NCI-H82 treated with DMSO at 0.1 percent for 48 hours (cell line): Measurements from ENCODE around the gene FAM219B.

Experiments used
- DNase-seq: peaks from one replicate; lab custom pipeline; 2025; ENCODE audit not compliant: unreplicated experiment; lab: John Stamatoyannopoulos, UW

The FAM219B gene

DNA sequence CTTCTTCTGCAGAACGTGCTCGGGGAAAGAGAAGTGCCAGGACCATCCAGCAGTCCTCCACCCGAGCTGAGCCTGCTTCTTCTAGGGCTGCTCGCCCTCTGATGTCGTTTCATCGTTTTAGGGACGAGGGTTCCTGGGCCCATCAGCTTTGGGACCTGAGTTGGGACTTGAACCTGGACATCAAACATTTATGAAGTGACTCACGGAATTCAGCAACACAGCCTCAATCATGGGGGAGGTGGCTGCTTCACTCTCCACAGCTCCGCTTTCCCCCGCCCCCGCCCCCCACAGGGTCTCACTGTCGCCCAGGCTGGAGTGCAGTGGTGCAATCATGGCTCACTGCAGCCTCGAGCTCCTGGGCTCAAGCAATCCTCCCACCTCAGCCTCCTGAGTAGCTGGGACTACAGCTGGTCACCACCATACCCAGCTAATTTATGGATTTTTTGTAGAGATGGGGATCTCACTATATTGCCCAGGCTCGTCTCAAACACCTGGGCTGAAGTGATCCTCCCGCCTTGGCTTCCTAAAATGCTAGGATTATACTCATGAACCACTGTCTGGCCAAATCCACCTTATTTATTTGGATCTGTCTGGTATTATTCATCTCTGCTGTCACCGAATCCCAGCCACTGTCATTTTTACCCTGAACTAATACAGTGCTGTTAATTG is 32.8 kb downstream of the FAM219B start:
- no peak for DNase-seq

DNA sequence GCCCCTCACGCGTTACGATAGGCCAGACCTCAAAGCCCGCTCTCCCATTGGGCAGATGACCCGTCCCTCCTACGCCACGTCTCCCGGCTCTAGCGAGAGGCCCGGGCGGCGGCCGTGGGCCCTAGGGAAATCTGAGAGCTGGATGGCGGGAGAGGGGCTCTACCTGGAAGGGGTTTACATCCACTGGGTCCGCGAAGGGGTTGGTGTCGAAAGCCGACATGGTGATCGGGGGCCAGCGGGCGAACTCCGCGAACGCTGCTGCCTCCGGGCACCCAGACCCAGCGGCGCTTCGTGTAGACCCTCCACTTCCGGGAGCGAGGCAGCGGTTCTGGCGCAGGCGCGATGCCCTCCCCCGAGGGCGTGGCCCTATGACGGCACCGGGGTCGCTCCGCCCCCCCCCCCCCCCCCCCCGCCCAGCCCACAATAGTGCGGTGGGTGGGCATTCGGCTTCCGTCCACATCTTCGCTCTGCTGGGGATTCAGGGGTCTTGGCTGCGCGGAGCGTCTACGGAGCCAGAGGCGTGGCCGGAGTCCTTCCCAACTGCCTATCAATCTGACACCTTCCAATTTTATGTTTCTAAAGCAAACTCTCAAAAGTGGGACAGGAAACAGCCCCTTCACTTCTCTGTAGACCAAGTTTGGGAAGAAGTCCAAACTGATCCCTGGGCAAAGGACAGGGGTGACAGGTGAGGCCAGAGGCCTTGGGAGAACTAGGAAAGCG is 33.5 kb downstream of the FAM219B start, which contains the start of gene SCAMP2:
Gene SCAMP2, minus strand, starts transcription at position 330 of the 720 bp plus-strand sequence. Its CDS starts 110 bp downstream, at position 220.
- peak; percentile 83 for DNase-seq

DNA sequence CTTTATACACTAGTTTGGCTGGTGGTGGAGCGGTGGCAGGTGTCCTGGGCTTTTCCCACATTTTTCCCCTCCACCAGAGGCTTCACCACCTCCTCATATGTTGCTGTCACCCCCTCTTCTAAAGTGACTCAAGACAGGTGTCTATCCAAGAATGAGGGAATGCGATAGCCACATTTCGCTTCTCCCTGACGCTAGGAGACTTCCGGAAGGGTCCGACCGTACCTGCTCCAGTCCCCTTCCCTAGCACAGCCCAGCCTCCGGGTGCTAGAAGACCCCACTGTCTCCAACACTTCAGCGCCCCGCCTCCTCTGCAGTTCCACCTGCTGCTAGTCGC is 34.0 kb downstream of the FAM219B start:
- DNase-seq = no peak

DNA sequence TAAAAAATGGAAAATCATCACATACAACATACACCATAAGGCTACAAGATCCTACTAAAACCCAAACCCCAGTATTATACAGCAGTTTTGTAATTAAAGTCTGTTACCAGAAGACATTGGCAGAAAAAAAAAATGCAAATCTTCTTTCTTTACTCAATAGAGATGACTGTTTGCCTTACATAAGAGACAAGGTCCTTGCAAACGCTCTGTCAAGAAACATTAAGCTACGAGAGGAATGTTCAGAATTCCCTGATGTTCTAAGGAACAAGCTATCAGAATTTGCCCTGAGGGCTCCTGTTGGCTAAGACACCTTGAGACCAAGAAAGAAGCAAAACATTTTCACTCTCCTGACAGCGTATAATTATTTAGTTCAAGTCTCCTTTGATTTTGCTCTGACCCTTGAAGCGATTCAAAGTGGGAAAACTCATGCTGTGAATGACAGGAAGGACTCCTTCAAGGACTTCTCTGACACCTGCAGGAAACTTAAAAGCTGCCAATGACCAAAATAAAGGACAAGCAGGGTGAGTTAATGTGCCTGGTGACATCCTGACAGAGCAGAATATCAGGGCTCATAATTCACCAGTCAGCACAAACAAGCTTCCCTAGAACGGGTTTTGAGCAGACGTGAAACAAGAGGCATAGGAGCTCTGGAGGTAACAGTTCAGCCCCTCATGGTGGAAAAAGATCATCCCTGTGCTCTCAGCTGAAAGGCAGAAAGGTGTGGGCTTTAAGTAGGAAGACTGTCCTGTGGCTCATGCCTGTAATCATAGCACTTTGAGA is 36.0 kb downstream of the FAM219B start:
- DNase-seq = no peak

DNA sequence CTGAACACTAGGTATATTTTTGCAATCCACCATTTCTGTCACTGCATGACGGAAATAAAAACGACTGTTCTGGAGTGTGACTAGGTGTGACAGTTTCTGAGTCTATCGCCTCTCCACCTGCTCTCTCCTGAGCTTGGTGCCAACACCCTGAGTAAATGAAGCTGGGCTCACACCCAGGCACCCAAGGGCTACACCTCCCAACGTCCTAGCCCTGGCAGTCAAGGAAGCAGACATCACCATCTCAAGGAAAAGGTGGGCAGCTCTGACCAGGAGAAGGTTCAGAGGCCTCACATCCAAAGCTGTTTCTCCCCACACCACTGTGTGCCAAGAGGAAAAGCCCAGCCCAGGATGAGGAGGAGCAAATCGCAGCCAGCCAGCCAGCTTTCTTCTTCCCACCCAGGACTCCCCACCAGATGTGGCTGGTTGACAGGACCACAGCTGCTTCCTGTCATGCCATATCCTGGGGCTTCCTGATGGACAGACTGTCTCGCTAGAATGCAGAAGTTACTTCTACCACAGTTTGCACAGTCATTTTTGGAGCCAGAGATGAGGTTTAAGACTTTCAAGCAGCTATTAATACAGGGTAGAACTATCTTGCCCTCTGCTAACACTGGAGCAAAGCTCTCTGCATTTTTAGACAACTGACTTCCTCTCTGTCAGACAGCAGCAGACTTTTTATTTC is 36.8 kb downstream of the FAM219B start:
- DNase-seq = no peak

DNA sequence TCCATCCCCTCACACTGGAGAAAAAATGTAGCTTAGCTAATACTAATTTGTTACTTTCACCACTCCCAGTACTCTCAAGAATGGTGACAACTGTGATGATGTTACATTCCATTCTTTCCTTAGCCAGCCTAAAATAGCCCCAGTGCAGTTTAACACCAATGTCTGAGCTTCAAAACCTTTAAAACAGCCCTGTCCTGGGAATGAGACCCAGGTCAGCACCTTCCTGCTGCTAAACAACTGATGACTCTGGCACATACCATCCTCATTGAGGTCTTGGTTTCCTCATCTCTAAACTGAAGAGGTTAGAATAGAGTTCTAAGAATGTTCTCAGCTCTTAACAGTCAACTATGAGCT is 37.3 kb downstream of the FAM219B start:
- no peak for DNase-seq

DNA sequence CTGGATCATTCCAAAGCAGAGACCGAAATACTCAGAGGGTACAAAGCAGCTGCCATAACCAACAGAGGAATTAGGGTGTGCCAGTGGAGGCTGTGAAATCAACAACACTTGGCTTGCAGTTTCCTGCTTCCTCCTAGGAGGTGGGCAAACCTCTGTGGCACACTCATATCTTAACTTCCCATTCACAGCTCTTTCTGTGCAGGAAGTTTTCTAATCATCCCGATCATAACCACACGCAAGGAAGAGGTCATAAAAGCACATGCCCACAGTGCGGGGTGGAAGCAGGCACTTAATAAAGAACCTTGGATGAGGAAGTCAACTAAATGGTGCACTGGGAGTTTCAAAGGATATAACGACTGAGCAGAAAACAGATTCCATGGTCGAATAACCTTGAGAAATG is 38.6 kb downstream of the FAM219B start:
- no peak for DNase-seq

DNA sequence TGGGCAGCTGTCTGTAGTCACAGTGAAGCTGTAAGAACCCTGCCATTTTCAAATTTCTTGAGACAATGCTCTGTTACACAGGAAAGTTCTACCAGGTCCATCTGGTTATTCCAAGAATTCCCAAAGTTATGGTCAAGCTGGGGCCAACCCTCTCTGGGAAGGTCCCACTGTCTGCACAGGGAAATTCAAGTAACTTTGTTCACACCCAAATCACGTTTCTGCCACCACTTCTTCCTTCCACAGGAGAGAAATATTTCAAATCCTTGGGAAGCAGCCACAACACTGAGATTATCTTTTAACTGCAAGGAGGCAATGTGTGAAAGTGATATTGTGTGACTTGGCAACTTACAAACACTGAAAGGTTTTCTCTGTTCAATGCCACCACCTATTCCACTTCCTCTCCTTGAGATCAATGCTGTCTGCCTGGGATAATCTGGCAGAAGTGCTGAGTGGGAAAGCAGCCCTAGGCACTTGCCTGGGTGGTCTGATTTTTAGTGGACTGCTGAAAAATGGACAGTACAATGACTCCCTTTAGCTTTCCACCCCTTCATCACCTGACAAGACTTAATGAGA is 39.1 kb downstream of the FAM219B start:
- no peak for DNase-seq

DNA sequence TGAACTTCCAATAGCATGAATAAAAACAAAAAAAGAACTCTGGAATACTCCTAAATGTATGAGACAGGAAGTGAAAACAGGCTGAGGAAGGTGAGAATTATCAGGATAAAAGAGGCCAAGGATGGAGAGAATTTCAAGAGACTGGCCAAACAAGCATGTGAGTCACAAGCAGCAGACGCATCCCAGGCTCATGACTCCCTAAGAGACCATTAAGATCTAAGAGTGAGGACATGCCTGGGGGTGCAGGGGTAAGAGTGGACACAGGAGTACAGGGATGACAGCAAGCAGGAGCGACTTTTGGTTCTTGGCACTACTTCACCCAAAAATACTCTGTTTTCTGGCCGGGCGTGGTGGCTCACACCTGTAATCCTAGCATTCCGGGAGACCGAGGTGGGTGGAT is 40.6 kb downstream of the FAM219B start:
- no peak for DNase-seq

DNA sequence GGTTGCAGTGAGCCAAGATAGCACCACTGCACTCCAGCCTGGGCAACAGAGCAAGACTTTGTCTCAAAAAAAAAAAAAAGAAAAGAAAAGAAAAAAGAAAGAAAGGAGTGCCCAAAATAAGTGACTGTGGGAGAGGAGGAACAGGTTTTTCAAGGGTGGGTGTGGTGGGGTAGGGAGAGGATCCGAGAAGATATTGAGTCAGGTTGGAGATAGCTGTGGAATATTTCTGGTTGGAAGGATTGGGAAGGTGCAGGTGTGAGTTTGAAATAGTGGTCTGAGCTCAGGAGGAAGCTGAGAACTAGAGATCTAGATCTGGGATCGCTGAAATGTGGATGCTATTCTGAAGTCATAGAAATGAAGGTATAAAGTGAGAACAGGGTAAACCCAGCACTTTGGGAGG is 41.3 kb downstream of the FAM219B start:
- DNase-seq = no peak

DNA sequence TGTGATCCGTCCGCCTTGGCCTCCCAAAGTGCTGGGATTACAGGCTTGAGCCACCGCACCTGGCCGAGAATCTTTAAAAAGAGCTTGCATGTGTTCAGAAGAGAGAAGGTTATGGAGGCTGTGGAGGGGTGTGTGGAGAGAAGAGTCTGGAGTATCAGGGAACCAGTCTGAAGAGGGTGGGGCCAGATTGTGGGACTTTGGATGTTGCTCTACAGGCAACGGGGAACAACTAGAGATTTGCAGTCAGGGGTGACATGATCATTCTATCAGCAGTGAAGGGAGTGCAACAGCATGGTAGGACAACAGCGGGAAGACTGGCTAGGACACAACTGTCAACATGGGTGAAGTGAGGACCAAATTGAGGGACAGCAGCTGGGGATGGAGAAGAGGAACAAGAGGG is 42.4 kb downstream of the FAM219B start:
- no peak for DNase-seq

DNA sequence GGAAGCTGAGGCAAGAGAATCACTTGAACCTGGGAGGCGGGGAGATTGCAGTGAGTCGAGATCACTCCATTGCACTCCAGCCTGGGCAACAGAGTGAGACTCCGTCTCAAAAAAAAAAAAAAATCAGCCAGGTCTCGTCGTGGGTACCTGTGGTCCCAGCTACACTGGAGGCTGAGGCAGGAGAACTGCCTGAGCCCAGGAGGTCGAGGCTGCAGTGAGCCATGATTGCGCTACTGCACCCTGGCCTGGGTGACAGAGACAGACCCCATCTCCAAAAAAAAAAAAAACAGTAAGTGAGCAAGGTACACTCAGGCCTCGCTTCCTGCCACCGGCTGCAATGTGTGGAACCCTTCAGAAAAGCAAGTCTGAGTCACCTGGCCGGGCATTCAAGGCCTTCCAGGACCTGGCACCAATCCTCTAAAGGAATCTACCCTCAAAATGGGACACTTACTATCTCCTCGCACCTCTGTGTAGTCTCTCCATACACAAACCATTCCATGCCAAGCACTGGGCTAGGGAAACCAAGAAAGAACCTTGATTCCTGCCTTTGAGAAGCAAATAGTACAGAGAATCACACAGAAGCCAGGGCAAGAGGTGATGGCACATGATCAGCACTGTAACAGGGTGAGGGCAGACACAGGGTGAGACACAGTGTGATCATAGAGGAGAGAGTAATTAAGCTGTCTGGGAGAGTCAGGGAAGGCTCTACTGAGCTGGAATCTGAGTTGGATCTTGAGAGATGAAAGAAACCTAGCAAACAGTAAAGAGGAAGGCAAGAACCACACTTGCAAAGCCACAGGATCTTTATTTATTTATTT is 43.2 kb downstream of the FAM219B start:
- DNase-seq = no peak

DNA sequence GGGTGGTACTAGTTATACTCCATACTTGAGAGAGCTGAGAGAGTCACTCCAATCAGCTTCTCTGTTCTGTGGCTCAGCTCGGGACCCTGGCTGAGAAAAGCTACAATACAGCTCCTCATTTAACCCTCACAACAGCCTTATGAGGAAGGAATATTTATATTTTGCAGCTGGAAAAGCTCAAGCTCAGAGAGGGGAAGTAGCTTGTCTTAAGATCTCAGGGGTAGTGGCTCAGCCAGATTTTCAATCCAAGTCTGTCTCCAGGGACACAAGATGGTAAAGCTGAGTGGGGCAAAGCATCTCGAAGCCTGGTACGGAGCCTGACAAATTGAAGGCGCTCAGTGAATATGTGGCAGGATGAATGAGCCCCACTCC is 48.3 kb downstream of the FAM219B start:
- no peak for DNase-seq

DNA sequence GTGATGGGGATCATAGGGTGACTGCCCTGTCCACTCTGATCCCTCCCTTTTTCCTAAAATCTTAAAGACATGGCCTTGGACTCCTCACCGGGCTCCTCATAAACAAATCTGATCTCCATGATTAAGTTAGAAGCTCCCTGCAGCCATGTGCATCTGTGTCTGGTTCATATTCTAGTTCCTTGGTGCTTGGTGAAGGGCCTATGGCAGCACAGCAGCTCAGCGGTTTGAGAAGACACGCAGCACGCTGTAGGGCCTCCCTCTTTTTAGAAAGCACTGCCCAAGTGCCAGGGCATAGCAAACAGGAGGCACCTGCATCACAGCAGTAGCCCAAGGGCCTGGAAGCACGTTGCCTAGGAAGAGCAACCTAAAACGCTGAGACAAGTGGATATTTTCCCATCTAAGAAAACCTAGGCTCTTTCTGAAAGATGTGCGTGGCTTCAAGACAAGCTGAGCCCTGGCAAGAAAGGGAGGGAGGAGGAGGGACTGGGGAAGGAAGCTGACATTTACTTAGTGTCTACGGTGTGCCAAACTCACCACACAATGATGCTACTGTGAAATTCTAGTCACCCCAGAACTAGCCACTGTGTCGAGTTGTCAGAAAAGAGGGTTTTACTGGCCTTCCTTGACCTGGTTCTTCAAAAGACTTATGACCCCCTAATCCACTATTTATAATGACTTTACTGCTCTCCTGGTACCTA is 48.8 kb downstream of the FAM219B start:
- DNase-seq = no peak

DNA sequence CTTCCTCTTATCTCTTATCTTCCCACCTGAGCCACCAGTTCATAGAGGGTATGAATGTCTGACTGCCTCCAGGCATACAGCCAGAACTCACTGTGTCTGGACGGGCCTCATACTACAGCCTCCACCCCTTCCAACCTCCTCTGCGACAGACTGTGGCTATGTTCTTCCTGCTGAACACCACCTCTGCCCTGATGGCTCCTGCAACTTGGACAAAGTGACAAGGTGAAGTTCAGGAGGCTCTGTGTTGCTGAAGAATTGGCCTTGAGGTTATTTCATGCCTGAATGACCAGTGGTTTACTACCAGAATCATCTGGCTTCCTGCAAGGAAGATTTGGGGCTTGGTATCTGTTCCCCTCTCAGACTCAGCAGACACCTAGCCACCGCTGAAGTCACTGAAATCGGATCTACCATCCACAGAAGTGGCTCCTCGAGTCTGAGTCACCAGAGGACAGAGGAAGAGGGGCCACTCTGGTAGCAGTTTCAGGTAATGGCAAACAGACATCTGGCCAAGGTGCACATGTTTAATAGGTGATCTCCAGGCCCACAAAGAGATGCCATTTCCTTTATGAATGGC is 49.5 kb downstream of the FAM219B start:
- no peak for DNase-seq

DNA sequence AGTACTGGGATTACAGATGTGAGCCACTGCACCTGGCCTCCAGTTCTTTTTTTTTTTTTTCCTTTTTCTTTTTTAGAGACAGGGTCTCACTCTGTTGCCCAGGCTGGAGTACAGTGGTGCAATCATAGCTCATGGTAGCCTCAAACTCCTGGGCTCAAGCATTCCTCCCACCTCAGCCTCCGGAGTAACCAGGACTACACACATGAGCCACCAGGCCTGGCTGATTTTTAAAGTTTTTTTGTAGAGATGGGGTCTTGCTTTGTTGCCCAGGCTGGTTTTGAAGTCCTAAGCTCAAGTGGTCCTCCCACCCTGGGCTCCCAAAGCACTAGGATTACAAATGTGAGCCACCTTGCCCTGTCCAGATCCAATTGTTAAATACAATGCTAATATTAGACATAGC is 50.1 kb downstream of the FAM219B start:
- DNase-seq = no peak

DNA sequence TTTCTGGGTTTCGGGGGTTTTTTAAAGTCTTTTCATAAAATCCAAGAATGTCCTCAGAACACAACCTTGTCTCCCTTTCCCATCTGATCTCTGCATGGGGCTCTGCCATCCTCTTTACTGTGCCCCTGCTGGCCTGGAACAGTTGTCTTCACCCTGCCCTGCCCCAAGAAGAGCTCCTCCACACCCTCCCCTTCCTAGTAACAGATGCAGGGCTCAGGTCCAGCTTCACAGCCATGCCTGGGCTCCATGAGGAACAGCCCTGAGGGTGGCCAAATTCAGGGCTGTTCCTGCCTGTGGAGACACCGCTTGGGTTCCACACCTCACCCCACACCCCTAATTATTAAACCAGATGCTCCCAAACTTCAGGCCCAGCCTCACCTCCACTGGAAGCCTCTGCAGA is 50.8 kb downstream of the FAM219B start:
- DNase-seq = no peak

DNA sequence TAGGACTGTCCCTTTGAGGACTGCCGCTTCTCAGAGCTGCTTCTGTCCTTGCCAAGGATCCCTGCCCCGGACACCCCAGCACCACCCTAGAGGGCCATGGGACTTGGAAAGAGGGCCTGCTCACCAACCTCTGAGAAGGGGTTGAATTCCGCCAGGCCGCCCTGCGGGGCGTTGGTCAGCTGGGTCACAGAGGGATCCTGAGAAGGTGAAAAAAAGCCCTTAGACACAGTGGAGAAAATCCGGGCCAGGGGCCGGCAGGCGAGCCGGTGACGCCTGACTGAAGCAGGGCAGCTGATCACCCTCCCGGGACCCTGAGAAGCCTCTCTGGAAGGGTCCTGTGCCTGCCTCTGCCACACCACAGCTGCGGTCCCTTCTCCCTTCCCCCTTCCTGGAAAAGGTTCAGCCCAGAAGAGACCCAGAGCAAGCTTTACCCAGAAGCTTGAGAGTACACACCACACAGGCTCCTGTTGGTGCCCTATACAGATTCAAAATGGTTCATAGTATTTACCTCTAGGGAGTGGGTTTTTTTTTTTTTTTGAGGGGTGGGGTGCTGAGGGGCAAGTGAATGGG is 52.1 kb downstream of the FAM219B start:
- no peak for DNase-seq

DNA sequence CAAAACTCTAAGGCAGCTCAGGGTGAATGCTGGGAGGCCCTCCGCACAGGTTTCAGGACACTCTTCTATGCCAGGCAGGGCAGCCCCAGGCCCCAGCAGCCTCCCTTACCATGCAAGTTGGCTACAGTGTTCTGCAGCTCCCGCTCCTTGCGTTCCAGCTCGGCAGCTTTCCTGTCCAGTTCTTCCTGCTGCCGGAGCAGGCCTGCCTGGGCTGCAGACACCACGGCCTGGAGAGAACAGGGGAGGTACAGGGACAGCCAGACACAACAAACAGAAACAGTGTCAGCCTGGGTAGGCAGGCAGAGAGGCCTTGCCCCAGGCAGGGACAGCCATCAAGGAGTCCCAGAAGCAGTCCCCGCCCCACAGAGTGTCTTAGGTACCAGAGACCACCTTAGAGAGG is 54.7 kb downstream of the FAM219B start:
- DNase-seq = no peak
